OCI-LY3 (cell line): ENCODE measurements around the gene FGR.
"Not testable (repeated sequence)": the region's sequence is repeated elsewhere in the genome, so short reads cannot be mapped to it uniquely, and the experiment has no call there.

ENCODE experiments used
- H2AFZ ChIP-seq: fragments of 200-600, 300-600 bp; shearing (Covaris generic); 2 replicates; pipeline ENCODE4 v1.6.0; 2014; ENCODE audit warnings: antibody characterized with exemption, low read depth, low read length
- H3K27ac ChIP-seq: fragments of 200-600, 300-600 bp; sonication (generic); 2 replicates; pipeline ENCODE4 v1.5.1; 2014; ENCODE audit warnings: mild to moderate bottlenecking, low read length, moderate library complexity, mixed read lengths
- H3K27me3 ChIP-seq: fragments of 200-600, 300-600 bp; sonication (generic); 2 replicates; pipeline ENCODE4 v1.6.1; 2014; ENCODE audit warnings: low read depth, low read length, mixed read lengths
- H3K36me3 ChIP-seq: fragments of 200-600, 300-600 bp; sonication (generic); replicated peaks from 2 replicates; pipeline ENCODE3; 2014; ENCODE audit warnings: low read depth, low read length, mixed read lengths
- H3K4me1 ChIP-seq: fragments of 300-600, 200-600 bp; sonication (generic); 2 replicates; pipeline ENCODE4 v1.6.1; 2014; ENCODE audit warnings: low read length, mixed read lengths
- H3K4me2 ChIP-seq: fragments of 200-600, 300-600 bp; sonication (generic); 2 replicates; pipeline ENCODE4 v1.6.1; 2014; ENCODE audit warnings: low read length, mixed read lengths
- H3K4me3 ChIP-seq: fragments of 300-600, 200-600 bp; sonication (generic); 2 replicates; pipeline ENCODE4 v1.5.1; 2014; ENCODE audit warnings: antibody characterized with exemption, mild to moderate bottlenecking, low read length, moderate library complexity
- H3K79me2 ChIP-seq: fragments of 300-600, 200-600 bp; shearing (Covaris generic); 2 replicates; pipeline ENCODE4 v1.6.1; 2014; ENCODE audit warnings: mild to moderate bottlenecking, low read length, mixed read lengths
- H3K9ac ChIP-seq: fragments of 300-600, 200-600 bp; shearing (Covaris generic); 2 replicates; pipeline ENCODE4 v1.6.0; 2014; ENCODE audit warnings: mild to moderate bottlenecking, low read length, moderate library complexity
- H3K9me3 ChIP-seq: fragments of 200-600, 300-600 bp; shearing (Covaris generic); 2 replicates; pipeline ENCODE4 v1.6.1; 2014; ENCODE audit warnings: low read length, mixed read lengths; ENCODE audit not compliant: insufficient read depth
- H4K20me1 ChIP-seq: fragments of 200-600, 300-600 bp; sonication (generic); 2 replicates; pipeline ENCODE4 v1.6.1; 2016; ENCODE audit warnings: low read length, mixed read lengths; ENCODE audit not compliant: insufficient read depth
- CTCF ChIP-seq: fragments of 200-600, 300-600 bp; sonication (generic); IDR thresholded peaks from 2 replicates; pipeline ENCODE4 v1.5.1; 2014; ENCODE audit warnings: antibody characterized with exemption, low read length, low read depth
- EZH2phosphoT487 ChIP-seq: fragments of 200-600 bp; shearing (Covaris generic); IDR thresholded peaks from 2 replicates; pipeline ENCODE4 v1.6.1; 2018; ENCODE audit warnings: antibody characterized with exemption, mixed run types, low read depth

The FGR gene

GRCh38 chr1:27634985-27635367 is at the start of gene FGR:
Gene FGR (minus strand): TSS chr1:27635185. CDS start chr1:27623916, 11,269 bp downstream.
- no peaks in the 10 kb centered on the region for H3K27me3 ChIP-seq
- H3K4me3 ChIP-seq = peak within 1 kb of the TSS; percentile 84
- H3K9me3 ChIP-seq = no peaks in the 10 kb centered on the region
- no peak for TF ChIP-seq EZH2phosphoT487
- TF ChIP-seq CTCF = no peak
- no peaks in the 10 kb centered on the region for H3K36me3 ChIP-seq
- peak within 1 kb of the TSS; percentile 84 for H3K9ac ChIP-seq
- no peaks in the 10 kb centered on the region for H4K20me1 ChIP-seq
- H3K4me2 ChIP-seq = peak within 1 kb of the TSS; percentile 93
- peak within 1 kb of the TSS; percentile 90 for H3K27ac ChIP-seq
- peaks cover 79% of the 10 kb centered on the region for H3K4me1 ChIP-seq
- H2AFZ ChIP-seq = peak within 1 kb of the TSS; percentile 57; the same call in 1 of the 2 replicates
- no peaks in the 10 kb centered on the region for H3K79me2 ChIP-seq

- Histone ChIP-seq H3K4me1 (no peaks in the 10 kb centered on the region), H2AFZ (no peak overlapping the region), H3K27me3 (no peaks in the 10 kb centered on the region), H3K9me3 (no peaks in the 10 kb centered on the region), H3K9ac (no peak overlapping the region), H3K4me3 (no peak overlapping the region), H3K27ac (no peak overlapping the region), H3K79me2 (no peaks in the 10 kb centered on the region), H3K36me3 (no peaks in the 10 kb centered on the region), H4K20me1 (no peaks in the 10 kb centered on the region), H3K4me2 (no peak overlapping the region)
- no peak for TF ChIP-seq EZH2phosphoT487
- no peak for TF ChIP-seq CTCF
These were observed 49.2 kb upstream of the FGR start for GRCh38 chr1:27684176-27684575.

GRCh38 chr1:27682351-27682944 is 47.5 kb upstream of the FGR start:
- Histone ChIP-seq H4K20me1 (no peaks in the 10 kb centered on the region), H2AFZ (no peak overlapping the region), H3K9me3 (no peaks in the 10 kb centered on the region), H3K36me3 (no peaks in the 10 kb centered on the region), H3K27ac (no peak overlapping the region), H3K27me3 (no peaks in the 10 kb centered on the region), H3K4me2 (no peak overlapping the region), H3K4me3 (no peak overlapping the region), H3K79me2 (no peaks in the 10 kb centered on the region), H3K4me1 (no peaks in the 10 kb centered on the region), H3K9ac (no peak overlapping the region)
- TF ChIP-seq CTCF (no peak), EZH2phosphoT487 (no peak)

GRCh38 chr1:27681580-27681979 is 46.6 kb upstream of the FGR start:
- not testable (repeated sequence) for H3K4me1 ChIP-seq, H3K9me3 ChIP-seq, H3K4me2 ChIP-seq, H3K27ac ChIP-seq, H3K9ac ChIP-seq, H3K27me3 ChIP-seq, H3K36me3 ChIP-seq, H2AFZ ChIP-seq, H3K79me2 ChIP-seq, H4K20me1 ChIP-seq, H3K4me3 ChIP-seq

- not testable (repeated sequence) for H4K20me1 ChIP-seq, H3K79me2 ChIP-seq, H3K36me3 ChIP-seq, H3K9me3 ChIP-seq, H3K9ac ChIP-seq, H3K27me3 ChIP-seq, H3K4me2 ChIP-seq, H3K4me3 ChIP-seq, H3K4me1 ChIP-seq, H3K27ac ChIP-seq, H2AFZ ChIP-seq
These were observed 45.3 kb upstream of the FGR start for GRCh38 chr1:27680225-27680791.
